Testis (tissue), 2 donors: Measurements from ENCODE around the gene RAB12.

Experiments
- POLR2A ChIP-seq: fragments of 450-650 bp; IDR thresholded peaks from one replicate; pipeline ENCODE4 v1.6.1; 2017; ENCODE audit warnings: antibody characterized with exemption, mild to moderate bottlenecking, moderate library complexity
- TF ChIP-seq, protein P1 (sequence below), 3 experiments: fragments of 450-650 bp in 2 of 3; fragments of 200-600 bp in 1 of 3; sonication (generic) in 1 of 3; IDR thresholded peaks; one replicate each; pipeline ENCODE4 v1.5.1; 2016 to 2019; ENCODE audit warnings: antibody characterized with exemption in 3 of 3, mild to moderate bottlenecking in 2 of 3, moderate library complexity in 1 of 3

DNA sequence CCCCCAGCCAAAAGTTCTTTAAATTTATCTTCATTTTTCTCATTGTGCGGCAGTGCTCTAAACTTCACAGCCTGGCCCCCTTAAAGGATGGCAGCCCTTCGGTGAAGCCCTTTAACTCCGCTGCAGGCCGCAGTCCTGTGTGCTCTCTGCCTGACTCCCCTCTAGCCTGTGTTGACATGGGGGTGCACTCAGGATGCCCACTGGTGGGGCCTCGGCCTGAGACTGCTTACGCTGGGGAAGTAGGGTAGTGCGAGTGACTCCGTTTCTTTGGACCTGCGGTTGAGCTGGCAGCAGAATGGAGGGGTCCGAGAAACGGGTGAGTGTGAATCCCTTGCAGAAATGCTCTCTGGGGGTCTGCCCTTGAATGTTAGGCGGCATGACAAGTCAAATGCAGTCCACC is 5.6 kb downstream of the RAB12 start:
- TF ChIP-seq, protein P1, sequence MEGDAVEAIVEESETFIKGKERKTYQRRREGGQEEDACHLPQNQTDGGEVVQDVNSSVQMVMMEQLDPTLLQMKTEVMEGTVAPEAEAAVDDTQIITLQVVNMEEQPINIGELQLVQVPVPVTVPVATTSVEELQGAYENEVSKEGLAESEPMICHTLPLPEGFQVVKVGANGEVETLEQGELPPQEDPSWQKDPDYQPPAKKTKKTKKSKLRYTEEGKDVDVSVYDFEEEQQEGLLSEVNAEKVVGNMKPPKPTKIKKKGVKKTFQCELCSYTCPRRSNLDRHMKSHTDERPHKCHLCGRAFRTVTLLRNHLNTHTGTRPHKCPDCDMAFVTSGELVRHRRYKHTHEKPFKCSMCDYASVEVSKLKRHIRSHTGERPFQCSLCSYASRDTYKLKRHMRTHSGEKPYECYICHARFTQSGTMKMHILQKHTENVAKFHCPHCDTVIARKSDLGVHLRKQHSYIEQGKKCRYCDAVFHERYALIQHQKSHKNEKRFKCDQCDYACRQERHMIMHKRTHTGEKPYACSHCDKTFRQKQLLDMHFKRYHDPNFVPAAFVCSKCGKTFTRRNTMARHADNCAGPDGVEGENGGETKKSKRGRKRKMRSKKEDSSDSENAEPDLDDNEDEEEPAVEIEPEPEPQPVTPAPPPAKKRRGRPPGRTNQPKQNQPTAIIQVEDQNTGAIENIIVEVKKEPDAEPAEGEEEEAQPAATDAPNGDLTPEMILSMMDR (IDR thresholded peaks at IDR 0.05): no peak
- TF ChIP-seq POLR2A: no peak
